Tibial nerve (tissue), 4 donors: Measurements from ENCODE around the gene CNOT10. TPM values are rescaled to one million over a fixed set of nuclear protein-coding genes. Genes with fewer than 3 reads are reported as not detected.
A peak's percentile ranks its signal among the peaks of the same experiment; 100 is the strongest.

Experiments used
- DNase-seq, 2 donors: peaks; one replicate each; pipeline ENCODE4 v3.0.0-alpha.2; 2019; ENCODE audit warnings: low spot score in 2 of 2
- H3K27ac ChIP-seq, 4 donors: fragments of 200-600 bp; sonication (generic) in 3 of 4; one replicate each; pipeline ENCODE4 v1.5.1; 2017 to 2019; ENCODE audit warnings: mild to moderate bottlenecking in 1 of 4
- H3K27me3 ChIP-seq, 2 donors: fragments of 200-600 bp; sonication (generic) in 1 of 2; one replicate each; pipeline versions ENCODE4 v1.5.1 to v1.6.0; 2017 to 2019
- H3K36me3 ChIP-seq, 3 donors: fragments of 200-600 bp; sonication (generic); one replicate each; pipeline ENCODE4 v1.5.1; 2018 to 2019
- H3K4me1 ChIP-seq, 4 donors: fragments of 200-600 bp; sonication (generic) in 3 of 4; one replicate each; pipeline ENCODE4 v1.5.1; 2017 to 2019
- H3K4me3 ChIP-seq, 4 donors: fragments of 200-600 bp; sonication (generic) in 3 of 4; one replicate each; pipeline ENCODE4 v1.5.1; 2017 to 2019; ENCODE audit warnings: mild to moderate bottlenecking in 1 of 4, moderate library complexity in 1 of 4
- H3K9me3 ChIP-seq, 4 donors: fragments of 200-600 bp; sonication (generic) in 3 of 4; one replicate each; pipeline ENCODE4 v1.5.1; 2017 to 2019
- EP300 ChIP-seq, 2 donors: sonication (generic); formaldehyde crosslinking; IDR thresholded peaks; one replicate each; pipeline ENCODE4 v1.6.1; 2017; ENCODE audit warnings: antibody characterized with exemption in 2 of 2, mild to moderate bottlenecking in 1 of 2
- POLR2A ChIP-seq, 2 donors: fragments of 450-650 bp; IDR thresholded peaks; one replicate each; pipeline ENCODE4 v1.6.1; 2017; ENCODE audit warnings: antibody characterized with exemption in 2 of 2, mild to moderate bottlenecking in 2 of 2, moderate library complexity in 2 of 2
- WGBS, 2 donors: methylation state at CpG; one replicate each; pipeline ENCODE4 v1.1.5; 2018; 5-methylcytosine and 5-hydroxymethylcytosine counted together
- total RNA-seq, 4 donors: library from RNA; depleted of rRNA; stranded (reverse); fragments of >200 nt; gene quantifications; one replicate each; pipeline ENCODE4 v1.1.0, GENCODE V29; 2016
- TF ChIP-seq, protein P1 (sequence below), 5 experiments: fragments of 200-600 bp in 3 of 5; fragments of 450-650 bp in 2 of 5; sonication (generic) in 3 of 5; IDR thresholded peaks; one replicate each; pipeline ENCODE4 v1.5.1; 2016 to 2019; ENCODE audit warnings: antibody characterized with exemption in 5 of 5, mild to moderate bottlenecking in 3 of 5, moderate library complexity in 2 of 5

Gene CNOT10
- total RNA-seq, 4 donors from 2014 or later, result 19.4 to 27.9 (median 22.0) TPM

DNA sequence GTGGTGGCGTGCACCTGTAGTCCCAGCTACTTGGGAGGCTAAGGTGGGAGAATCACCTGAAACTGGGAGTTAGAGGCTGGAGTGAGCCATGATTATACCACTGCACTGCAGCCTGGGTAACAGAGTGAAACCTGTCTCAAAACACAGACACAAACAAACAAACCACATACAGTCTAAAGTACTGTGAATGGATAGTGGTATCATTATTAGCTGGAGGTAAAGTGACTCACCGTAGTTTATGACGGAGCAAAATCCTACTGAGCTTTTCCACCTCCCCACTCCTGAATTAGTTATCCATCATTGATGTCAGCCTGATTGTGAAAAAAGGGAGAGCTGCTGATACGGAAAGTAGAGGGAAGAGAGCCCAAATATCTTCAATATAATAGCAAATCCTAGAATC lies 3.2 kb upstream of the CNOT10 start:
- TF ChIP-seq EP300 (IDR thresholded peaks at IDR 0.05), result no peak
- TF ChIP-seq POLR2A (IDR thresholded peaks at IDR 0.05), result no peak
- TF ChIP-seq, protein P1, sequence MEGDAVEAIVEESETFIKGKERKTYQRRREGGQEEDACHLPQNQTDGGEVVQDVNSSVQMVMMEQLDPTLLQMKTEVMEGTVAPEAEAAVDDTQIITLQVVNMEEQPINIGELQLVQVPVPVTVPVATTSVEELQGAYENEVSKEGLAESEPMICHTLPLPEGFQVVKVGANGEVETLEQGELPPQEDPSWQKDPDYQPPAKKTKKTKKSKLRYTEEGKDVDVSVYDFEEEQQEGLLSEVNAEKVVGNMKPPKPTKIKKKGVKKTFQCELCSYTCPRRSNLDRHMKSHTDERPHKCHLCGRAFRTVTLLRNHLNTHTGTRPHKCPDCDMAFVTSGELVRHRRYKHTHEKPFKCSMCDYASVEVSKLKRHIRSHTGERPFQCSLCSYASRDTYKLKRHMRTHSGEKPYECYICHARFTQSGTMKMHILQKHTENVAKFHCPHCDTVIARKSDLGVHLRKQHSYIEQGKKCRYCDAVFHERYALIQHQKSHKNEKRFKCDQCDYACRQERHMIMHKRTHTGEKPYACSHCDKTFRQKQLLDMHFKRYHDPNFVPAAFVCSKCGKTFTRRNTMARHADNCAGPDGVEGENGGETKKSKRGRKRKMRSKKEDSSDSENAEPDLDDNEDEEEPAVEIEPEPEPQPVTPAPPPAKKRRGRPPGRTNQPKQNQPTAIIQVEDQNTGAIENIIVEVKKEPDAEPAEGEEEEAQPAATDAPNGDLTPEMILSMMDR (IDR thresholded peaks at IDR 0.05), result no peak
- peaks cover 0 to 21% (median 3%) of the 10 kb centered on the region in 4 donors for H3K4me1 ChIP-seq
- no peak overlapping the region for H3K4me3 ChIP-seq
- no peaks in the 10 kb centered on the region for H3K9me3 ChIP-seq
- WGBS, 2 donors, result 88 to 92% methylated on average over 4 of the region's 4 CpGs
- no peaks in the 10 kb centered on the region for H3K36me3 ChIP-seq
- no peaks in the 10 kb centered on the region for H3K27me3 ChIP-seq
- no peak overlapping the region for H3K27ac ChIP-seq
- DNase-seq, result no peak

DNA sequence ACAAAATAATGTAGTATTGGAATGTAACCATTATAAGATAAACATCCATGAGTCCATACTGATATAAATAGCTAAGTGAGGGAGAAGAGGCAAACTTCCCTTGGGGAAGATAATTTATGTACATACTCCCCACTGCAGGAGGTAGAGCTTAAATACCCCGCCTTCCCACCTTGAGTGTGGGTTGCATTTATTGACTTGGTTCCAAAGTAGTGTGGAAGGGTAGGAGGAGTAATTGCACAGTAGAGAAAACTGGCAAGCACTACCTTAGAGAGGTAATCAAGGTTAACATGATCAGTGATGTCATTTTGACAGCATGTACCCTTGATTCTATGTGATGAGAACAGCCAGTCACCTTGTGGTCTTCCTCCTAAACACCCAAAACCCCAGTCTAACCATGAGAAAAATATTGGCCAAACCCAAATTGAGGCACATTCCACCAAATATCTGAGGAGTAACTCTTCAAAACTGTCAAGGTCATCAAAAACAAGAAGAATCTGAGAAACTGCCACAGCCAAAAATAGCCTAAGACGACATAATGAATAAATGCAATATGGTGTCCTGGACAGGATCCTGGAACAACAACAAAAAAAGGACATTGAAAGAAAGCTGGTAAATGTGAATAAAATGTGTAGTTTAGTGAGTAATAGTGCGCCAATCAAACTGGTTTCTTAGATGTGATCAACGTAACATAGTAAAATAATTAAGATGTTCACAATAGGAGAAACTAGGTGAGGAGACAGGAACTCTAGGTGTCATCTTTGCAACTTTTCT lies 774 bp upstream of the CNOT10 start:
- no peak for DNase-seq
- peak overlapping the region; percentile 44 to 88 (median 78) for H3K27ac ChIP-seq
- TF ChIP-seq, protein P1 (IDR thresholded peaks at IDR 0.05), result no peak
- TF ChIP-seq POLR2A (IDR thresholded peaks at IDR 0.05) (no peak), EP300 (IDR thresholded peaks at IDR 0.05) (no peak)
- H3K9me3 ChIP-seq, result no peaks in the 10 kb centered on the region
- H3K36me3 ChIP-seq, result peaks cover 0 to 6% (median 0%) of the 10 kb centered on the region in 3 donors
- H3K4me1 ChIP-seq, result peaks cover 0 to 25% (median 3%) of the 10 kb centered on the region in 4 donors
- 42% methylated on average over 4 of the region's 4 CpGs for WGBS, 2 donors
- H3K4me3 ChIP-seq, result peak overlapping the region; percentile 64 to 81 (median 71)
- no peaks in the 10 kb centered on the region for H3K27me3 ChIP-seq

DNA sequence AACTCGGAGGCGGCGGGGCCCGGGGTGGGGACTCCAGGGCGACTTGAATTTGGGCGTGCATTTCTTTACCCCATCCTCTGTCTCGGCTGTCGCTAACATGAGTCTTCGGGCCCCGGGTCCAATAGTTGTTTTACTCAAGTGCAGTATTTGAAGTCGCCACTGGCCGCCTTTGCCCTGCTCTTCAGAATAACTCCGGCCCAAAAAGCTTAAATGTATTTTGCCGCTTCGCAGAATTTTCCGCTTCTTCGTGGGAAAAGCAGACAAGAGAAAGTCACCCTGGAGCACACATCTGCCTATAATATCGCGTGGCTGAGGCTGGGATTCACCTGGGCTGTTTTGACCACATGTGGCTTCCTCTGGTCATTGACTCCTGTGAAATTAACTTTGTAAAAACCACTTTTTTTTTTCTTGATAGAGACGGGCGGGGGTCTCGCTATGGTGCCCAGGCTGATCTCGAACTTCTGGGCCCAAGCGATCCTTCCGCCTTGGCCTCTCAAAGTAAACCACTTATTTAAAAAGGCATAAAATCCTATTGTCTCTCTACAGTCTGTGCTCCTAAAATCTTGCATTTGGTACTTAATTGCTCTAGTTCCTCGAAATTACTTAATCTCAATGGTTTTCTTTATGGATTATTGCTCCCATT lies 676 bp downstream of the CNOT10 start:
- no peaks in the 10 kb centered on the region for H3K9me3 ChIP-seq
- 6 to 8% methylated on average over 20 to 26 of the region's 26 CpGs for WGBS, 2 donors
- peaks cover 0 to 25% (median 3%) of the 10 kb centered on the region in 4 donors for H3K4me1 ChIP-seq
- no peak for TF ChIP-seq POLR2A (IDR thresholded peaks at IDR 0.05)
- TF ChIP-seq, protein P1 (IDR thresholded peaks at IDR 0.05), result no peak
- no peak for TF ChIP-seq EP300 (IDR thresholded peaks at IDR 0.05)
- H3K4me3 ChIP-seq, result peak overlapping the region; percentile 64 to 81 (median 71)
- H3K27me3 ChIP-seq, result no peaks in the 10 kb centered on the region
- H3K36me3 ChIP-seq, result peaks cover 0 to 6% (median 0%) of the 10 kb centered on the region in 3 donors
- DNase-seq, result no peak
- H3K27ac ChIP-seq, result peak overlapping the region; percentile 44 to 88 (median 82)

DNA sequence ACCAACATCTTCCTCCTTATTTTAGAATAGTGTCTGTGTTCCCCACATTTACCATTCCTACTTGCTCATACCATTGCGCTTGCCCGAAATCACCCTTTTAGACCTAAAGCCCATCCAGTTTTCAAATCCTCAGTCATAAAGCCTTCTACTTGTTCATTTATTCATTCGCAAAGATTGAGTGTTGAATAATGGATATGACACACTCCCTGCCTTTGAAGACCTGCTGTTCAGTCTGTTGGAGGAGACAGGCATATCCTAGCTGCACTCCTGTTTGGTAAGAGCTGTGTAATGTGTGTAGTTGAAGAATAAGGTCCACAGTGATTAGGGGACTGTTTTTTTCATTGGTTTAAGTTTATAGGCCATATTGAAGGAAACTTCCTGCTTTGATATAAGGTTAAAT lies 1.7 kb downstream of the CNOT10 start:
- WGBS, 2 donors, result 94 to 97% methylated on average over 3 of the region's 3 CpGs
- H3K27me3 ChIP-seq, result no peaks in the 10 kb centered on the region

More for the DNA sequence above, 1.7 kb downstream of the CNOT10 start:
- Histone ChIP-seq H3K4me3 (no peak overlapping the region), H3K9me3 (no peaks in the 10 kb centered on the region), H3K27ac (no peak overlapping the region), H3K4me1 (peaks cover 0 to 25% (median 3%) of the 10 kb centered on the region in 4 donors), H3K36me3 (peaks cover 0 to 11% (median 0%) of the 10 kb centered on the region in 3 donors)
- no peak for DNase-seq
- no peak for TF ChIP-seq POLR2A (IDR thresholded peaks at IDR 0.05)
- TF ChIP-seq, protein P1 (IDR thresholded peaks at IDR 0.05), result no peak
- TF ChIP-seq EP300 (IDR thresholded peaks at IDR 0.05), result no peak
